GM12878 (cell line): ENCODE results near the gene PPARA. TPM values are rescaled to one million over a fixed set of nuclear protein-coding genes. Genes with fewer than 3 reads are reported as not detected.

Experiments
- ATAC-seq: fragments of 200-7000 bp; cut with Tn5 transposase; 3 replicates; pipeline ENCODE4 v1.9.1; 2020; ENCODE audit warnings: mild to moderate bottlenecking, moderate library complexity
- BruUV-seq: library from RNA; stranded (reverse); fragments of 400-500 nt; replicated peaks from 2 replicates; lab custom pipeline; 2021; lab: Mats Ljungman, UMichigan
- CTCF ChIA-PET: fragments of 300-600 bp; sonication (Branson Sonifier 250); formaldehyde crosslinking; extraction: SDS; loops from one replicate; lab custom pipeline; 2021; ENCODE audit warnings: inconsistent platforms; lab: Yijun Ruan, JAX
- POLR2A ChIA-PET: fragments of 350-600 bp; formaldehyde crosslinking; extraction: SDS; loops from one replicate; lab custom pipeline; 2021; ENCODE audit warnings: inconsistent platforms; lab: Charles Lee
- RAD21 ChIA-PET: fragments of 300-600 bp; sonication (Branson Sonifier 250); formaldehyde crosslinking; loops from one replicate; lab custom pipeline; 2023; ENCODE audit warnings: antibody characterized with exemption; ENCODE audit not compliant: unreplicated experiment; lab: Charles Lee
- SMC1A ChIA-PET: fragments of 300-600 bp; sonication (Branson Sonifier 250); formaldehyde crosslinking; loops from one replicate; lab custom pipeline; 2023; ENCODE audit not compliant: unreplicated experiment, uncharacterized antibody; lab: Charles Lee
- DNase-seq: peaks from one replicate; pipeline ENCODE4 v3.0.0-alpha.2; 2011; ENCODE audit warnings: low read depth, low spot score
- FAIRE-seq: peaks from 3 replicates; lab custom pipeline; 2011; peaks lifted over from hg19 to GRCh38; lab: Jason Lieb, UNC
- H2AFZ ChIP-seq: 2 replicates; pipeline ENCODE4 v1.6.0; 2011; ENCODE audit warnings: low read depth, low read length, control low read depth; ENCODE audit not compliant: control insufficient read depth
- H3K27ac ChIP-seq: 2 replicates; pipeline ENCODE4 v1.5.1; 2011; ENCODE audit warnings: control low read depth; ENCODE audit not compliant: control insufficient read depth, insufficient read depth
- H3K27me3 ChIP-seq, 2 experiments: replicated peaks in 1 of 2; 2 replicates each; pipeline versions ENCODE4 v1.6.0 to v1.6.1; 2011; ENCODE audit warnings: low read length in 1 of 2; ENCODE audit not compliant: control insufficient read depth in 2 of 2, insufficient read depth in 2 of 2
- H3K36me3 ChIP-seq, 2 experiments: 2 replicates each; pipeline ENCODE4 v1.5.1; 2011; ENCODE audit warnings: low read length in 1 of 2; ENCODE audit not compliant: control insufficient read depth in 2 of 2, insufficient read depth in 2 of 2
- H3K4me1 ChIP-seq: 2 replicates; pipeline ENCODE4 v1.6.1; 2011; ENCODE audit warnings: mild to moderate bottlenecking, low read length, moderate library complexity, mixed read lengths; ENCODE audit not compliant: control insufficient read depth, insufficient read depth
- H3K4me2 ChIP-seq: 2 replicates; pipeline ENCODE4 v1.6.0; 2011; ENCODE audit warnings: control low read depth; ENCODE audit not compliant: control insufficient read depth, insufficient read depth
- H3K4me3 ChIP-seq: fragments of 200-600 bp; sonication (generic); 2 replicates; pipeline ENCODE4 v1.5.1; 2016
- H3K79me2 ChIP-seq: 2 replicates; pipeline ENCODE4 v1.6.0; 2011; ENCODE audit warnings: low read length; ENCODE audit not compliant: control insufficient read depth, insufficient read depth
- H3K9ac ChIP-seq: 2 replicates; pipeline ENCODE4 v1.8.0; 2011; ENCODE audit warnings: low read length, control low read depth, mixed read lengths; ENCODE audit not compliant: control insufficient read depth, insufficient read depth
- H3K9me3 ChIP-seq: replicated peaks from 3 replicates; pipeline ENCODE4 v1.5.1; 2011; ENCODE audit warnings: mild to moderate bottlenecking, low read length; ENCODE audit not compliant: control insufficient read depth, insufficient read depth
- H4K20me1 ChIP-seq: 2 replicates; pipeline ENCODE4 v1.6.0; 2011; ENCODE audit not compliant: control insufficient read depth, insufficient read depth
- BHLHE40 ChIP-seq, 2 experiments: fragments of 450-650 bp in 1 of 2; IDR thresholded peaks; 2 replicates each; pipeline ENCODE4 v1.6.1; 2011 to 2017; ENCODE audit warnings: low read depth in 2 of 2, borderline replicate concordance in 1 of 2, improper control_type of control experiment in 1 of 2, low read length in 1 of 2, mild to moderate bottlenecking in 1 of 2
- BMI1 ChIP-seq: fragments of 450-650 bp; IDR thresholded peaks from 2 replicates; pipeline ENCODE4 v1.6.1; 2016; ENCODE audit warnings: mild to moderate bottlenecking, moderate library complexity, borderline replicate concordance
- CBX5 ChIP-seq: sonication (generic); IDR thresholded peaks from 2 replicates; pipeline ENCODE4 v1.6.1; 2016; ENCODE audit warnings: low read depth, moderate library complexity, mild to moderate bottlenecking, inconsistent platforms
- CEBPB ChIP-seq, 2 experiments: fragments of 150-350 bp in 1 of 2; IDR thresholded peaks; 2 replicates each; pipeline ENCODE4 v1.6.1; 2012 to 2014; ENCODE audit warnings: low read depth in 2 of 2, low read length in 2 of 2, borderline replicate concordance in 1 of 2, inconsistent platforms in 1 of 2
- ESRRA ChIP-seq: IDR thresholded peaks from 2 replicates; pipeline ENCODE4 v1.6.1; 2012; ENCODE audit warnings: mild to moderate bottlenecking, low read length, improper control_type of control experiment
- FOXK2 ChIP-seq: fragments of 450-650 bp; IDR thresholded peaks from 2 replicates; pipeline ENCODE4 v1.6.1; 2017; ENCODE audit warnings: mild to moderate bottlenecking, moderate library complexity
- HCFC1 ChIP-seq: fragments of 150-350 bp; IDR thresholded peaks from 2 replicates; pipeline ENCODE4 v1.6.1; 2014; ENCODE audit warnings: low read length
- HDAC2 ChIP-seq: fragments of 200-600 bp; sonication (generic); IDR thresholded peaks from 2 replicates; pipeline ENCODE4 v1.6.1; 2017
- HDGF ChIP-seq: fragments of 450-650 bp; IDR thresholded peaks from 2 replicates; pipeline ENCODE4 v1.6.1; 2016; ENCODE audit warnings: antibody characterized with exemption
- NR2C2 ChIP-seq: IDR thresholded peaks from 2 replicates; pipeline ENCODE4 v1.6.1; 2011; ENCODE audit warnings: borderline replicate concordance, low read depth; ENCODE audit not compliant: control insufficient read depth, insufficient read length
- PML ChIP-seq: IDR thresholded peaks from 2 replicates; pipeline ENCODE4 v1.6.1; 2012; ENCODE audit warnings: low read length, inconsistent platforms
- SRF ChIP-seq, 2 experiments: IDR thresholded peaks; 2 replicates each; pipeline ENCODE4 v1.6.1; 2011; ENCODE audit warnings: low read depth in 2 of 2, low read length in 2 of 2, mild to moderate bottlenecking in 1 of 2, moderate library complexity in 1 of 2
- ZNF622 ChIP-seq: fragments of 450-650 bp; IDR thresholded peaks from 2 replicates; pipeline ENCODE4 v1.6.1; 2017; ENCODE audit warnings: mild to moderate bottlenecking, inconsistent platforms
- WGBS: methylation state at CpG from one replicate; pipeline ENCODE4 v1.1.6; 2016; ENCODE audit warnings: low lambda C conversion rate; ENCODE audit not compliant: insufficient replicate concordance, insufficient coverage; ENCODE audit errors: missing lambda C conversion rate; 5-methylcytosine and 5-hydroxymethylcytosine counted together
- in situ Hi-C: fragments of 300-500 bp; cut with MboI; formaldehyde crosslinking; loops from 9 replicates; pipeline ENCODE4 v1.14.3; 2018; ENCODE audit warnings: mixed read lengths
- intact Hi-C: fragments of 100-400 bp; cut with micrococcal nuclease; formaldehyde crosslinking; loops from one replicate; pipeline ENCODE4 v1.14.2; 2022; ENCODE audit not compliant: unreplicated experiment
- polyA plus RNA-seq, 11 experiments: library from polyadenylated mRNA; depleted of rRNA in 4 of 11; unstranded in 6 of 11; stranded (reverse) in 5 of 11; fragments of >200 nt; fragmentation: Nextera tagmentation in 4 of 11; fragmentation: Illumina TruSeq in 1 of 11; extraction: Ambion mirVana in 4 of 11; extraction: Trizol in 1 of 11; gene quantifications; 1 replicate in 1 of 11; 2 replicates in 10 of 11; pipeline versions ENCODE4 v1.2.1 to v1.2.3, GENCODE V29; 2011 to 2016; ENCODE audit warnings: inconsistent platforms in 2 of 11, missing spikeins in 2 of 11, low read depth in 1 of 11
- total RNA-seq, 4 experiments: library from RNA; depleted of rRNA in 3 of 4; stranded (reverse); fragments of >200 nt in 3 of 4; fragmentation: Illumina TruSeq in 1 of 4; extraction: Trizol in 1 of 4; gene quantifications; 2 replicates each; pipeline versions ENCODE4 v1.2.1 to v1.2.3, GENCODE V29; 2013 to 2021
- TF ChIP-seq, protein P1 (sequence below): IDR thresholded peaks from 2 replicates; pipeline ENCODE4 v1.6.1; 2012; ENCODE audit warnings: low read length, inconsistent platforms
- TF ChIP-seq, protein P2 (sequence below): fragments of 150-350 bp; IDR thresholded peaks from 2 replicates; pipeline ENCODE4 v1.6.1; 2016; ENCODE audit warnings: low read depth, low read length
- TF ChIP-seq, protein P3 (sequence below): IDR thresholded peaks from 2 replicates; pipeline ENCODE4 v1.6.1; 2012; ENCODE audit warnings: low read depth, low read length, improper control_type of control experiment

PPARA gene
- total and polyA plus RNA-seq, 10 of the 15 experiments (the other 5 are each of a cell fraction or from before 2014, with no cell fraction given) = 0.72 to 10.4 (median 4.6) TPM

DNA sequence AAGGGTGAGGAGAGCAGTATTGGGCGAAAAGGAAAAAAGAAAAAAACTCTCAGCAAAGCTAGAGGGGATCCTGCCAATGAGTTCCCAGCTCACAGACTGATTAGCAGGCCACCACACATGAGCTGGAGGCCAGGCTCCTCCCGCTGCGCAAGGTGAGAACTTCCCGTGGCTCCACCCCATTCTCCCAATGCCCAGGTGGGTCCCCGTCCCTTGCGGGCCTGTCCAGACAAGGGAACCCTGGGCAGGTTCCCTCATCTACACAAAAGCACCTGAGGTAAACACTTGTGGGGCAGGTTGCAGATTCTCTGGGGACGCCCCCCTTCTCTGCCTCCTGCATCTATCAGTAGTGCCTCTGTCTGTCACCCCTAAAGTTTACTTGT lies 53.3 kb downstream of the PPARA start (continued):
- TF ChIP-seq BHLHE40 (IDR thresholded peaks at IDR 0.05; ENCODE audit: borderline replicate concordance in 1 of 2, low read depth in 2 of 2, low read length in 1 of 2) (no peak), BMI1 (no peak), PML (no peak), CBX5 (no peak), CEBPB (IDR thresholded peaks at IDR 0.05; ENCODE audit: borderline replicate concordance in 1 of 2, low read depth in 2 of 2, low read length in 2 of 2) (no peak), SRF (IDR thresholded peaks at IDR 0.05; ENCODE audit: low read depth in 2 of 2, low read length in 2 of 2) (no peak), NR2C2 (no peak)
- TF ChIP-seq, protein P1, sequence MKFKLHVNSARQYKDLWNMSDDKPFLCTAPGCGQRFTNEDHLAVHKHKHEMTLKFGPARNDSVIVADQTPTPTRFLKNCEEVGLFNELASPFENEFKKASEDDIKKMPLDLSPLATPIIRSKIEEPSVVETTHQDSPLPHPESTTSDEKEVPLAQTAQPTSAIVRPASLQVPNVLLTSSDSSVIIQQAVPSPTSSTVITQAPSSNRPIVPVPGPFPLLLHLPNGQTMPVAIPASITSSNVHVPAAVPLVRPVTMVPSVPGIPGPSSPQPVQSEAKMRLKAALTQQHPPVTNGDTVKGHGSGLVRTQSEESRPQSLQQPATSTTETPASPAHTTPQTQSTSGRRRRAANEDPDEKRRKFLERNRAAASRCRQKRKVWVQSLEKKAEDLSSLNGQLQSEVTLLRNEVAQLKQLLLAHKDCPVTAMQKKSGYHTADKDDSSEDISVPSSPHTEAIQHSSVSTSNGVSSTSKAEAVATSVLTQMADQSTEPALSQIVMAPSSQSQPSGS = no peak

DNA sequence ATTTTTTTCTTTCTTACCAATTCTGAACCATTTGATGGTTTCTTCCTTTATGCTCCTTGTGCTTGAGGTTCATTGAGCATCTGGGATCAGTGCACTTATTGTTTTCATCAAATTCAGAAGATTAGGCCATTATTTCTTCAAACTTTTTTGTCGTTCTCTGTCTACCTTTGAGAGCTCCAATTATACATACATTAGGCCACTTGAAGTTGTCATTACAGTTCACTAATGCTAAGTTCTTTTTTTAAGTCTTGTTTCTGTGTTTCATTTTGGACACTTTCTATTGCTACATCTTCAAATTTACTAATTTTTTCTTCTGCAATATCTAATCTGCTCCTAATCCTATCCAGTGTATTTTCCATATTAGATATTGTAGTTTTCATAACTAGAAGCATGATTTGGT lies 58.9 kb downstream of the PPARA start:
- TF ChIP-seq ZNF622 = no peak
- no peak for TF ChIP-seq HCFC1
- TF ChIP-seq, protein P1 = no peak
- no peak for TF ChIP-seq HDGF
- TF ChIP-seq, protein P2, sequence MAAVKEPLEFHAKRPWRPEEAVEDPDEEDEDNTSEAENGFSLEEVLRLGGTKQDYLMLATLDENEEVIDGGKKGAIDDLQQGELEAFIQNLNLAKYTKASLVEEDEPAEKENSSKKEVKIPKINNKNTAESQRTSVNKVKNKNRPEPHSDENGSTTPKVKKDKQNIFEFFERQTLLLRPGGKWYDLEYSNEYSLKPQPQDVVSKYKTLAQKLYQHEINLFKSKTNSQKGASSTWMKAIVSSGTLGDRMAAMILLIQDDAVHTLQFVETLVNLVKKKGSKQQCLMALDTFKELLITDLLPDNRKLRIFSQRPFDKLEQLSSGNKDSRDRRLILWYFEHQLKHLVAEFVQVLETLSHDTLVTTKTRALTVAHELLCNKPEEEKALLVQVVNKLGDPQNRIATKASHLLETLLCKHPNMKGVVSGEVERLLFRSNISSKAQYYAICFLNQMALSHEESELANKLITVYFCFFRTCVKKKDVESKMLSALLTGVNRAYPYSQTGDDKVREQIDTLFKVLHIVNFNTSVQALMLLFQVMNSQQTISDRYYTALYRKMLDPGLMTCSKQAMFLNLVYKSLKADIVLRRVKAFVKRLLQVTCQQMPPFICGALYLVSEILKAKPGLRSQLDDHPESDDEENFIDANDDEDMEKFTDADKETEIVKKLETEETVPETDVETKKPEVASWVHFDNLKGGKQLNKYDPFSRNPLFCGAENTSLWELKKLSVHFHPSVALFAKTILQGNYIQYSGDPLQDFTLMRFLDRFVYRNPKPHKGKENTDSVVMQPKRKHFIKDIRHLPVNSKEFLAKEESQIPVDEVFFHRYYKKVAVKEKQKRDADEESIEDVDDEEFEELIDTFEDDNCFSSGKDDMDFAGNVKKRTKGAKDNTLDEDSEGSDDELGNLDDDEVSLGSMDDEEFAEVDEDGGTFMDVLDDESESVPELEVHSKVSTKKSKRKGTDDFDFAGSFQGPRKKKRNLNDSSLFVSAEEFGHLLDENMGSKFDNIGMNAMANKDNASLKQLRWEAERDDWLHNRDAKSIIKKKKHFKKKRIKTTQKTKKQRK = no peak
- TF ChIP-seq FOXK2 = no peak
- TF ChIP-seq HDAC2 = no peak
- TF ChIP-seq, protein P3, sequence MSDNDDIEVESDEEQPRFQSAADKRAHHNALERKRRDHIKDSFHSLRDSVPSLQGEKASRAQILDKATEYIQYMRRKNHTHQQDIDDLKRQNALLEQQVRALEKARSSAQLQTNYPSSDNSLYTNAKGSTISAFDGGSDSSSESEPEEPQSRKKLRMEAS = no peak
- no peak for TF ChIP-seq ESRRA
- TF ChIP-seq, all 136 proteins: peak for 0
- Histone ChIP-seq H3K4me2 (no peak overlapping the region), H3K4me1 (no peaks in the 10 kb centered on the region), H4K20me1 (no peaks in the 10 kb centered on the region), H3K27me3 (no peaks in the 10 kb centered on the region), H3K4me3 (no peak overlapping the region), H3K36me3 (peaks cover 0 to 5% of the 10 kb centered on the region in 2 experiments; a peak in 2 of 4 replicates), H3K9me3 (peaks cover 2% of the 10 kb centered on the region; the same call in 1 of the 3 replicates), H3K9ac (no peak overlapping the region), H2AFZ (no peak overlapping the region), H3K79me2 (no peaks in the 10 kb centered on the region), H3K27ac (no peak overlapping the region)
- no TSS peak for BruUV-seq
- WGBS = 94% methylated on average over 1 of the region's 1 CpG
- SMC1A ChIA-PET = no interaction called here
- in situ Hi-C loops (no loop called here), intact Hi-C loops (no loop called here)
- RAD21 ChIA-PET = no interaction called here
- CTCF ChIA-PET = no interaction called here
- POLR2A ChIA-PET = no interaction called here
- FAIRE-seq (no peak), DNase-seq (no peak), ATAC-seq (no peak)
